Hepatocyte (in vitro differentiated cells): Measurements from ENCODE around the gene C2CD3.

ENCODE experiments used
- CTCF ChIP-seq: fragments of 200-600 bp; sonication (generic); IDR thresholded peaks from 2 replicates; pipeline ENCODE4 v1.5.1; 2016; ENCODE audit warnings: antibody characterized with exemption, mild to moderate bottlenecking; ENCODE audit not compliant: poor library complexity
- EZH2 ChIP-seq: fragments of 200-600 bp; sonication (generic); IDR thresholded peaks from 2 replicates; pipeline ENCODE4 v1.6.1; 2016; ENCODE audit warnings: antibody characterized with exemption, mild to moderate bottlenecking, borderline replicate concordance
- EZH2phosphoT487 ChIP-seq: fragments of 200-600 bp; sonication (generic); IDR thresholded peaks from one replicate; pipeline ENCODE4 v1.6.1; 2018; ENCODE audit warnings: antibody characterized with exemption, mild to moderate bottlenecking, low read depth, moderate library complexity; ENCODE audit not compliant: unreplicated experiment, severe bottlenecking

DNA sequence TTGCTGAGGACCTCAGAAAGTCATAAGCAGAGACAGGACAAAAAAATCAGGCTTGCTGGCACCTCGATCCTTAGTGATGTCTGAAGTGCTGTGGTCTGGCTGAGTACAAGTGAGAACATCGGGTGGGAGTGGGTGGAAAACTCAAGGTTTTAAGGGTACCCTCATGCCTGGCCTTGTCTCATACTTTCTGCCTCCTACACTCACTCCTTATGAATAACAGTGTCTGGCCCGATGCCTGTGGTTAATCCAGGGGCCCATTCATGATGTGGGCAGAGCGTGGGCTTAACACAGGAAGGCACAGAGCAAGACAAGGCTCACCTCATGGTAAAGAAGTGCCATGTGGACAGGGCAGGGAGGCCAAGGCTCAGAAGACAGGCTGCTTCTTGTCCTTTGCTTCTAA is 150.9 kb downstream of the C2CD3 start:
- TF ChIP-seq CTCF (no peak), EZH2 (no peak), EZH2phosphoT487 (no peak)
